Type B pancreatic cell (in vitro differentiated cells): ENCODE data around the gene KRT38. TPM values are rescaled to one million over a fixed set of nuclear protein-coding genes. Genes with fewer than 3 reads are reported as not detected.

Experiments used
- DNase-seq: peaks from one replicate; pipeline ENCODE4 v3.0.0; 2021; ENCODE audit warnings: mixed read lengths; ENCODE audit not compliant: unreplicated experiment; ENCODE audit errors: extremely low spot score
- H3K27ac Mint-ChIP-seq: 2 replicates; pipeline ENCODE4 v1.8.0; 2021; ENCODE audit warnings: mild to moderate bottlenecking, mixed read lengths
- H3K27me3 Mint-ChIP-seq: 2 replicates; pipeline ENCODE4 v1.8.0; 2021; ENCODE audit warnings: mixed read lengths
- H3K36me3 Mint-ChIP-seq: 2 replicates; pipeline ENCODE4 v1.8.0; 2021; ENCODE audit warnings: mixed read lengths
- H3K4me1 Mint-ChIP-seq: one replicate; pipeline ENCODE4 v1.8.0; 2021; ENCODE audit warnings: mixed read lengths; ENCODE audit not compliant: unreplicated experiment
- H3K4me3 Mint-ChIP-seq: 2 replicates; pipeline ENCODE4 v1.8.0; 2021; ENCODE audit warnings: mild to moderate bottlenecking, mixed read lengths
- H3K9me3 Mint-ChIP-seq: 2 replicates; pipeline ENCODE4 v1.8.0; 2021; ENCODE audit warnings: mixed read lengths
- CTCF ChIP-seq: fragments of 200-600 bp; sonication (generic); conservative IDR thresholded peaks from 2 replicates; pipeline ENCODE4 v1.5.0; 2021; ENCODE audit warnings: antibody characterized with exemption, mild to moderate bottlenecking
- total RNA-seq: library from RNA; stranded (reverse); gene quantifications from 2 replicates; pipeline ENCODE4 v1.2.1, GENCODE V29; 2021; ENCODE audit warnings: low replicate concordance

Gene KRT38
- total RNA-seq, 1 donor from 2014 or later, result not detected

- H3K4me1 Mint-ChIP-seq, result peaks cover 12% of the 10 kb centered on the region
- peaks cover 7% of the 10 kb centered on the region for H3K9me3 Mint-ChIP-seq
- TF ChIP-seq CTCF, result no peak
- no peak for DNase-seq
- no peak overlapping the region for H3K4me3 Mint-ChIP-seq
- no peaks in the 10 kb centered on the region for H3K27me3 Mint-ChIP-seq
- no peaks in the 10 kb centered on the region for H3K36me3 Mint-ChIP-seq
- no peak overlapping the region for H3K27ac Mint-ChIP-seq
Measured at GRCh38 chr17:41387670-41388069, 53.1 kb downstream of the KRT38 start.

- H3K4me1 Mint-ChIP-seq, result peaks cover 11% of the 10 kb centered on the region
- no peak overlapping the region for H3K27ac Mint-ChIP-seq
- peaks cover 7% of the 10 kb centered on the region for H3K9me3 Mint-ChIP-seq
- no peaks in the 10 kb centered on the region for H3K27me3 Mint-ChIP-seq
- no peak for TF ChIP-seq CTCF
- no peaks in the 10 kb centered on the region for H3K36me3 Mint-ChIP-seq
- no peak for DNase-seq
- no peak overlapping the region for H3K4me3 Mint-ChIP-seq
Measured at GRCh38 chr17:41386227-41386626, 54.6 kb downstream of the KRT38 start.

Other genes with a start within 250 kb of the KRT38 start
- gene KRTAP9-2, start 214.3 kb downstream of the KRT38 start, total RNA-seq, result not detected in 2 replicates
- gene KRTAP9-3, start 208.5 kb downstream of the KRT38 start, total RNA-seq, result not detected in 2 replicates
- gene KRTAP9-8, start 203.0 kb downstream of the KRT38 start, total RNA-seq, result not detected in 2 replicates
- gene KRTAP9-4, start 191.3 kb downstream of the KRT38 start, total RNA-seq, result not detected in 2 replicates
- not detected in 2 replicates for gene KRTAP9-9, start 185.6 kb downstream of the KRT38 start, total RNA-seq
- not detected in 2 replicates for gene KRTAP9-6, start 175.6 kb downstream of the KRT38 start, total RNA-seq
- not detected in 2 replicates for gene KRTAP9-7, start 165.3 kb downstream of the KRT38 start, total RNA-seq
- gene KRTAP29-1, start 138.1 kb downstream of the KRT38 start, total RNA-seq, result not detected in 2 replicates
- gene KRTAP16-1, start 131.7 kb downstream of the KRT38 start, total RNA-seq, result not detected in 2 replicates
- gene KRTAP17-1, start 125.3 kb downstream of the KRT38 start, total RNA-seq, result not detected in 2 replicates
- 0.24 and 1.9 TPM in 2 replicates for gene KRT33A, start 90.2 kb downstream of the KRT38 start, total RNA-seq
- gene KRT33B, start 71.2 kb downstream of the KRT38 start, total RNA-seq, result not detected in 2 replicates
- gene KRT34, start 58.7 kb downstream of the KRT38 start, total RNA-seq, result not detected in 2 replicates
- 0.79 TPM in 1 of 2 replicates, not detected in the other for gene KRT31, start 43.4 kb downstream of the KRT38 start, total RNA-seq
- not detected in 2 replicates for gene KRT37, start 16.4 kb downstream of the KRT38 start, total RNA-seq
- 0.17 and 0.83 TPM in 2 replicates for gene KRT32, start 26.4 kb upstream of the KRT38 start, total RNA-seq
- not detected in 2 replicates for gene KRT35, start 40.2 kb upstream of the KRT38 start, total RNA-seq
- gene KRT36, start 48.9 kb upstream of the KRT38 start, total RNA-seq, result 0.17 and 0.83 TPM in 2 replicates
- 869 and 1,618 TPM in 2 replicates for gene KRT13, start 64.6 kb upstream of the KRT38 start, total RNA-seq
- 208 and 840 TPM in 2 replicates for gene KRT15, start 77.9 kb upstream of the KRT38 start, total RNA-seq
- 750 and 2,036 TPM in 2 replicates for gene KRT19, start 87.3 kb upstream of the KRT38 start, total RNA-seq
- gene KRT9, start 131.1 kb upstream of the KRT38 start, total RNA-seq, result 0.85 and 7.4 TPM in 2 replicates
- 0.19 and 0.64 TPM in 2 replicates for gene KRT14, start 145.9 kb upstream of the KRT38 start, total RNA-seq
- gene KRT16, start 171.8 kb upstream of the KRT38 start, total RNA-seq, result 1.5 and 9.2 TPM in 2 replicates
- 512 and 3,327 TPM in 2 replicates for gene KRT17, start 183.6 kb upstream of the KRT38 start, total RNA-seq
- 677 and 972 TPM in 2 replicates for gene EIF1, start 247.9 kb upstream of the KRT38 start, total RNA-seq